Neural progenitor cell (in vitro differentiated cells): ENCODE data around the gene MPV17L2.

ENCODE experiments used
- EZH2 ChIP-seq: fragments of 200-600 bp; sonication (generic); IDR thresholded peaks from 2 replicates; pipeline ENCODE4 v1.6.1; 2017; ENCODE audit warnings: antibody characterized with exemption, mild to moderate bottlenecking, moderate library complexity
- EZH2phosphoT487 ChIP-seq: fragments of 200-600 bp; sonication (generic); IDR thresholded peaks from 2 replicates; pipeline ENCODE4 v1.6.1; 2017; ENCODE audit warnings: antibody characterized with exemption

DNA sequence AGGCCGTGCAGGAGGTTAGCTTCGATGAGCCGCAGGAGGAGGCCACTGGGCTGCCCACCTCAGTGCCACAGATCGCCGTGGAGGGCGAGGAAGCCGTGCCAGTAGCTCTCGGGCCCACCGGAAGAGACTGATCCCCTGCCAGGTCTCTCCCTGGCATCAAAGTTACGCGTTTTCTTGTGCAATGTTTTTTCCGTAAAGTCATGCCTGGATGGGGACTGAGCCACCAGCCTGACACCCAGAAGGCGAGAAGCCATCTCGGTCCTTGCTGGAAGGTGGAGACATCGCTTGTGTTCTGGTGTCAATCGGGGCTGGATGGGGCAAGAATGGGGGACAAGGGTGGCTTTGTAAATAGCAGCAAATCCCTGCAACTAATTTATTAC is 43.4 kb upstream of the MPV17L2 start:
- no peak for TF ChIP-seq EZH2
- no peak for TF ChIP-seq EZH2phosphoT487
